Measurements from ENCODE around the gene PGLYRP2. TPM values are rescaled to one million over a fixed set of nuclear protein-coding genes. Genes with fewer than 3 reads are reported as not detected.
A peak's percentile ranks its signal among the peaks of the same experiment; 100 is the strongest.

PGLYRP2 gene
- total and polyA plus RNA-seq, 2 of the 13 experiments (the other 11 are each of a cell fraction or from before 2014, with no cell fraction given) = 0.04 to 1.0 TPM

GRCh38 chr19:15479391-15480345 lies at the start of gene PGLYRP2 (continued):
- TF ChIP-seq THAP9 (CRISPR knock-in tag; IDR thresholded peaks at IDR 0.05; ENCODE audit: borderline replicate concordance) = peak; percentile 73; the same call in 1 of the 2 replicates
- peak; percentile 66; the same call in 1 of the 2 replicates for TF ChIP-seq ZNF362 (CRISPR knock-in tag; IDR thresholded peaks at IDR 0.05; ENCODE audit: borderline replicate concordance)
- peak; percentile 47 for TF ChIP-seq STAG1 (CRISPR knock-in tag; IDR thresholded peaks at IDR 0.05)
- peak; percentile 59; the same call in 1 of the 2 replicates for TF ChIP-seq RFXAP (CRISPR knock-in tag; IDR thresholded peaks at IDR 0.05; ENCODE audit: borderline replicate concordance)
- peak; percentile 72 for TF ChIP-seq PATZ1 (CRISPR knock-in tag; IDR thresholded peaks at IDR 0.05)
- peak; percentile 28; the same call in 1 of the 2 replicates for TF ChIP-seq ZBTB7B (CRISPR knock-in tag; IDR thresholded peaks at IDR 0.05)
- 0 out of 2 replicates have a peak, but pooled peaks have one; percentile 45 for TF ChIP-seq MEIS2 (CRISPR knock-in tag; IDR thresholded peaks at IDR 0.05)
- TF ChIP-seq PREB (CRISPR knock-in tag; IDR thresholded peaks at IDR 0.05) = no peak
- 0 out of 2 replicates have a peak, but pooled peaks have one; percentile 77 for TF ChIP-seq ZNF333 (CRISPR knock-in tag; IDR thresholded peaks at IDR 0.05; ENCODE audit: borderline replicate concordance)
- TF ChIP-seq LCORL (IDR thresholded peaks at IDR 0.05) = no peak
- peak; percentile 66; the same call in 1 of the 2 replicates for TF ChIP-seq LCORL (CRISPR knock-in tag; IDR thresholded peaks at IDR 0.05)
- peak; percentile 94 for TF ChIP-seq HNF4G (IDR thresholded peaks at IDR 0.05; ENCODE audit: borderline replicate concordance, low read depth, low read length)
- peak; percentile 85; the same call in 1 of the 2 replicates for TF ChIP-seq HNF4G (CRISPR knock-in tag; IDR thresholded peaks at IDR 0.05; ENCODE audit: borderline replicate concordance, low read depth)
- peak; percentile 74 for TF ChIP-seq ZNF687 (CRISPR knock-in tag; IDR thresholded peaks at IDR 0.05)
- no peak for TF ChIP-seq LBX2 (CRISPR knock-in tag; IDR thresholded peaks at IDR 0.05; ENCODE audit: borderline replicate concordance)
